ENCODE data around the gene CDC20B.

GRCh38 chr5:55110217-55110616 is 62.8 kb downstream of the CDC20B start:
- no peak for TF ChIP-seq REST (IDR thresholded peaks at IDR 0.05; ENCODE audit: low read depth, low read length)
- TF ChIP-seq CTCF (IDR thresholded peaks at IDR 0.05), result no peak
- no peak for TF ChIP-seq MAX (IDR thresholded peaks at IDR 0.05; ENCODE audit: low read depth)
- no peak for TF ChIP-seq NRF1 (IDR thresholded peaks at IDR 0.05; ENCODE audit: low read depth, low read length)
- TF ChIP-seq EZH2phosphoT487 (IDR thresholded peaks at IDR 0.05; ENCODE audit: borderline replicate concordance, low read depth), result no peak
- no peak for TF ChIP-seq FOXM1 (IDR thresholded peaks at IDR 0.05; ENCODE audit: low read depth)
- no peak for TF ChIP-seq NFIC (IDR thresholded peaks at IDR 0.05; ENCODE audit: borderline replicate concordance)
- TF ChIP-seq RFX5 (IDR thresholded peaks at IDR 0.05; ENCODE audit: low read length), result no peak
- TF ChIP-seq POLR2AphosphoS5 (IDR thresholded peaks at IDR 0.05; ENCODE audit: low read depth, low read length), result no peak
- no peak for TF ChIP-seq USF2 (IDR thresholded peaks at IDR 0.05; ENCODE audit: borderline replicate concordance, low read depth, low read length)
- TF ChIP-seq ELF1 (IDR thresholded peaks at IDR 0.05), result no peak
- TF ChIP-seq PBX3 (IDR thresholded peaks at IDR 0.05), result no peak
- TF ChIP-seq EP300 (IDR thresholded peaks at IDR 0.05; ENCODE audit: borderline replicate concordance in 1 of 2, low read depth in 1 of 2, low read length in 1 of 2), result no peak
- no peak for TF ChIP-seq JUND (IDR thresholded peaks at IDR 0.05)

All from SK-N-SH (cell line).